ENCODE measurements around the gene NDRG3. TPM values are rescaled to one million over a fixed set of nuclear protein-coding genes. Genes with fewer than 3 reads are reported as not detected.

NDRG3 gene
- total and polyA plus RNA-seq, 2 experiments from 2014 or later, result 19.8 to 23.3 TPM

GRCh38 chr20:36606158-36607066 is 139.5 kb downstream of the NDRG3 start:
- Histone ChIP-seq H3K9me2 (ENCODE audit: insufficient read depth) (no peaks in the 10 kb centered on the region), H3K4me3 (peak overlapping the region; percentile 94), H4K20me1 (ENCODE audit: insufficient read depth) (no peaks in the 10 kb centered on the region), H3K36me3 (ENCODE audit: low read depth) (peaks cover 28% of the 10 kb centered on the region), H2AFZ (peak overlapping the region; percentile 84), H3K4me1 (ENCODE audit: insufficient read depth) (peaks cover 14% of the 10 kb centered on the region), H3K9ac (peak overlapping the region; percentile 89), H3K27me3 (replicated peaks; ENCODE audit: insufficient read depth) (no peaks in the 10 kb centered on the region), H3F3A (ENCODE audit: insufficient read depth) (peaks cover 3% of the 10 kb centered on the region; the same call in 1 of the 2 replicates), H3K4me2 (ENCODE audit: unreplicated experiment) (peak overlapping the region; percentile 99), H3K79me2 (ENCODE audit: insufficient read depth) (peaks cover 44% of the 10 kb centered on the region), H3K27ac (peak overlapping the region; percentile 65), H3K9me3 (ENCODE audit: low read depth) (no peaks in the 10 kb centered on the region)
- in situ Hi-C loops (cut with MboI), result no loop called here
- DNase-seq, result peak; percentile 65
- TF ChIP-seq EZH2 (IDR thresholded peaks at IDR 0.05; ENCODE audit: insufficient read depth, poor library complexity, severe bottlenecking) (no peak), EZH2phosphoT487 (IDR thresholded peaks at IDR 0.05; ENCODE audit: insufficient read depth, low read depth) (no peak)
- WGBS, 2 experiments (ENCODE audit: low coverage in 1 of 2, low lambda C conversion rate in 2 of 2, missing lambda C conversion rate in 2 of 2), result 2 to 4% methylated on average over 31 of the region's 31 CpGs

DNA sequence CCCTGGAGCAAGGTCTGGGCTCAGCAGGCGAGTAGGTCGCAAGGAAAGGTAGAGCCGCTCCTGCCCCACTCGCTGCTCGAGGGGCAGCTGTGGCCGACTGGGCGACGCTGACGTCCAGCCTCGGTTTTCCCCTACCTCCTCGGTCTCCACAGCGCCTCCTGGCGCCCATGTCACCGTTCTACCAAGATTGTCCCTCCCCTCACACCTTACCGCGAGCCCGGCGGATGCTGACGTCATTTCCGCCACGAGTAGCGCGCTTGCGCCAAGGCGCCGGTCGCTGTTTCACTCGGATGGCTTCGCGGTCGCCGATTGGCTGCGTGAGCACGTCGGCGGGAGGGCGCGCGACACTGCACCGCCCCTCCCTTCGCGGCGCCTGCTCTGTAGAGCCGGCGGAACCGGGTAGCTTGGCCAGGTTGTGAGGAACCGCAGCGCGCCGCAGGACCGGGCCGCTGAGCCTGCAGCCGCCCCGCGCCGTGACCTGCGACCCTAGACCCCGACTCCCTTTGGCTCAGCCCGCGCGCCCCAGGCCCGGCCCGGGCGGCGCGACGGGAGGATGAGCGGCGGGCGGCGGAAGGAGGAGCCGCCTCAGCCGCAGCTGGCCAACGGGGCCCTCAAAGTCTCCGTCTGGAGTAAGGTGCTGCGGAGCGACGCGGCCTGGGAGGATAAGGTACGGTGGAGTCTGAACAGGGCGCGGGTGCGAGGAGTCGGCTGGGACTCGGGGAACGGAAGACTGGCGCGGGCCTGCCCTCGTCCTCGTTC is 140.3 kb downstream of the NDRG3 start, which contains the start of gene RAB5IF:
TSS of gene RAB5IF (plus strand) at position 381 of the 759 bp plus-strand sequence. CDS start at position 554, 173 bp downstream.
- no peaks in the 10 kb centered on the region for H3K9me3 ChIP-seq (ENCODE audit: low read depth)
- H2AFZ ChIP-seq, result peak within 1 kb of the TSS; percentile 99
- peaks cover 21% of the 10 kb centered on the region for H3K36me3 ChIP-seq (ENCODE audit: low read depth)
- WGBS, 2 experiments (ENCODE audit: low coverage in 1 of 2, low lambda C conversion rate in 2 of 2, missing lambda C conversion rate in 2 of 2), result 1% methylated on average over 65 to 90 of the region's 90 CpGs
- H3K4me2 ChIP-seq (ENCODE audit: unreplicated experiment), result peak within 1 kb of the TSS; percentile 99
- peaks cover 44% of the 10 kb centered on the region for H3K79me2 ChIP-seq (ENCODE audit: insufficient read depth)
- TF ChIP-seq EZH2 (IDR thresholded peaks at IDR 0.05; ENCODE audit: insufficient read depth, poor library complexity, severe bottlenecking) (no peak), EZH2phosphoT487 (IDR thresholded peaks at IDR 0.05; ENCODE audit: insufficient read depth, low read depth) (no peak)
- H3K27ac ChIP-seq, result peak within 1 kb of the TSS; percentile 65
- DNase-seq, result peak; percentile 99
- in situ Hi-C loops (cut with MboI), result no loop called here
- H3K9ac ChIP-seq, result peak within 1 kb of the TSS; percentile 89
- no peaks in the 10 kb centered on the region for H3K9me2 ChIP-seq (ENCODE audit: insufficient read depth)
- H3K4me1 ChIP-seq (ENCODE audit: insufficient read depth), result peaks cover 14% of the 10 kb centered on the region
- H3K4me3 ChIP-seq, result peak within 1 kb of the TSS; percentile 94
- peaks cover 3% of the 10 kb centered on the region; the same call in 1 of the 2 replicates for H3F3A ChIP-seq (ENCODE audit: insufficient read depth)
- no peaks in the 10 kb centered on the region for H3K27me3 ChIP-seq (replicated peaks; ENCODE audit: insufficient read depth)
- H4K20me1 ChIP-seq (ENCODE audit: insufficient read depth), result no peaks in the 10 kb centered on the region

- in situ Hi-C loops (cut with MboI), result no loop called here
- Histone ChIP-seq H4K20me1 (ENCODE audit: insufficient read depth) (no peaks in the 10 kb centered on the region), H3K79me2 (ENCODE audit: insufficient read depth) (peaks cover 43% of the 10 kb centered on the region), H3K4me3 (peak overlapping the region; percentile 68), H2AFZ (peak overlapping the region; percentile 99), H3K27me3 (replicated peaks; ENCODE audit: insufficient read depth) (no peaks in the 10 kb centered on the region), H3K4me2 (ENCODE audit: unreplicated experiment) (peak overlapping the region; percentile 85), H3K9me3 (ENCODE audit: low read depth) (no peaks in the 10 kb centered on the region), H3K36me3 (ENCODE audit: low read depth) (peaks cover 16% of the 10 kb centered on the region), H3F3A (ENCODE audit: insufficient read depth) (peaks cover 3% of the 10 kb centered on the region; the same call in 1 of the 2 replicates), H3K4me1 (ENCODE audit: insufficient read depth) (peaks cover 14% of the 10 kb centered on the region), H3K9me2 (ENCODE audit: insufficient read depth) (no peaks in the 10 kb centered on the region), H3K27ac (peak overlapping the region; percentile 53), H3K9ac (peak overlapping the region; percentile 70)
- 40 to 49% methylated on average over 15 of the region's 15 CpGs for WGBS, 2 experiments (ENCODE audit: low coverage in 1 of 2, low lambda C conversion rate in 2 of 2, missing lambda C conversion rate in 2 of 2)
- TF ChIP-seq EZH2phosphoT487 (IDR thresholded peaks at IDR 0.05; ENCODE audit: insufficient read depth, low read depth) (no peak), EZH2 (IDR thresholded peaks at IDR 0.05; ENCODE audit: insufficient read depth, poor library complexity, severe bottlenecking) (no peak)
- no peak for DNase-seq
Observed at GRCh38 chr20:36604952-36605398, 140.9 kb downstream of the NDRG3 start.

Small RNA genes within 50 kb of the gene (small RNA-seq; reads per million reads assigned to genes)
- not detected for gene RF00019 (ENCODE audit: low read depth, low replicate concordance)

Other genes starting within 250 kb of the NDRG3 start
- gene MYL9, start 204.6 kb downstream of the NDRG3 start, total RNA-seq (2014; rRNA removed; shearing (Covaris generic)), result 134 and 172 TPM in 2 replicates
- gene MYL9, start 204.6 kb downstream of the NDRG3 start, polyA plus RNA-seq (2016; fragmentation: Nextera tagmentation; extraction: Ambion mirVana), result 681 and 706 TPM in 2 replicates
- gene TGIF2, start 172.5 kb downstream of the NDRG3 start, total RNA-seq (2014; rRNA removed; shearing (Covaris generic)), result 4.9 and 9.3 TPM in 2 replicates
- gene TGIF2, start 172.5 kb downstream of the NDRG3 start, polyA plus RNA-seq (2016; fragmentation: Nextera tagmentation; extraction: Ambion mirVana), result 6.7 and 7.0 TPM in 2 replicates
- gene RAB5IF, start 140.3 kb downstream of the NDRG3 start, total RNA-seq (2014; rRNA removed; shearing (Covaris generic)), result 115 and 134 TPM in 2 replicates
- 165 and 171 TPM in 2 replicates for gene RAB5IF, start 140.3 kb downstream of the NDRG3 start, polyA plus RNA-seq (2016; fragmentation: Nextera tagmentation; extraction: Ambion mirVana)
- gene SLA2, start 99.9 kb downstream of the NDRG3 start, total RNA-seq (2014; rRNA removed; shearing (Covaris generic)), result not detected in 2 replicates
- not detected in 2 replicates for gene SLA2, start 99.9 kb downstream of the NDRG3 start, polyA plus RNA-seq (2016; fragmentation: Nextera tagmentation; extraction: Ambion mirVana)
- 13.0 and 18.3 TPM in 2 replicates for gene DSN1, start 27.7 kb upstream of the NDRG3 start, total RNA-seq (2014; rRNA removed; shearing (Covaris generic))
- 15.6 and 16.3 TPM in 2 replicates for gene DSN1, start 27.7 kb upstream of the NDRG3 start, polyA plus RNA-seq (2016; fragmentation: Nextera tagmentation; extraction: Ambion mirVana)
- gene TLDC2, start 130.0 kb upstream of the NDRG3 start, total RNA-seq (2014; rRNA removed; shearing (Covaris generic)), result 0.32 and 0.76 TPM in 2 replicates
- 0.20 and 0.24 TPM in 2 replicates for gene TLDC2, start 130.0 kb upstream of the NDRG3 start, polyA plus RNA-seq (2016; fragmentation: Nextera tagmentation; extraction: Ambion mirVana)
- gene SAMHD1, start 205.6 kb upstream of the NDRG3 start, total RNA-seq (2014; rRNA removed; shearing (Covaris generic)), result 9.0 and 15.8 TPM in 2 replicates
- 7.4 and 10.1 TPM in 2 replicates for gene SAMHD1, start 205.6 kb upstream of the NDRG3 start, polyA plus RNA-seq (2016; fragmentation: Nextera tagmentation; extraction: Ambion mirVana)

Measured in GM23248 (cell line).